AG09319 (cell line): ENCODE measurements around the gene ATXN7.
A peak's percentile ranks its signal among the peaks of the same experiment; 100 is the strongest.

Source experiments
- DNase-seq: peaks from one replicate; pipeline ENCODE4 v3.0.0-alpha.2; 2010; ENCODE audit warnings: low read depth; ENCODE audit errors: extremely low read depth
- CTCF ChIP-seq: IDR thresholded peaks from 2 replicates; pipeline ENCODE4 v1.5.1; 2011; ENCODE audit warnings: low read depth, mild to moderate bottlenecking, inconsistent platforms, low read length, moderate library complexity

ATXN7 gene

GRCh38 chr3:63936925-63937324 lies 73.3 kb downstream of the ATXN7 start:
- no peak for TF ChIP-seq CTCF
- no peak for DNase-seq

DNA sequence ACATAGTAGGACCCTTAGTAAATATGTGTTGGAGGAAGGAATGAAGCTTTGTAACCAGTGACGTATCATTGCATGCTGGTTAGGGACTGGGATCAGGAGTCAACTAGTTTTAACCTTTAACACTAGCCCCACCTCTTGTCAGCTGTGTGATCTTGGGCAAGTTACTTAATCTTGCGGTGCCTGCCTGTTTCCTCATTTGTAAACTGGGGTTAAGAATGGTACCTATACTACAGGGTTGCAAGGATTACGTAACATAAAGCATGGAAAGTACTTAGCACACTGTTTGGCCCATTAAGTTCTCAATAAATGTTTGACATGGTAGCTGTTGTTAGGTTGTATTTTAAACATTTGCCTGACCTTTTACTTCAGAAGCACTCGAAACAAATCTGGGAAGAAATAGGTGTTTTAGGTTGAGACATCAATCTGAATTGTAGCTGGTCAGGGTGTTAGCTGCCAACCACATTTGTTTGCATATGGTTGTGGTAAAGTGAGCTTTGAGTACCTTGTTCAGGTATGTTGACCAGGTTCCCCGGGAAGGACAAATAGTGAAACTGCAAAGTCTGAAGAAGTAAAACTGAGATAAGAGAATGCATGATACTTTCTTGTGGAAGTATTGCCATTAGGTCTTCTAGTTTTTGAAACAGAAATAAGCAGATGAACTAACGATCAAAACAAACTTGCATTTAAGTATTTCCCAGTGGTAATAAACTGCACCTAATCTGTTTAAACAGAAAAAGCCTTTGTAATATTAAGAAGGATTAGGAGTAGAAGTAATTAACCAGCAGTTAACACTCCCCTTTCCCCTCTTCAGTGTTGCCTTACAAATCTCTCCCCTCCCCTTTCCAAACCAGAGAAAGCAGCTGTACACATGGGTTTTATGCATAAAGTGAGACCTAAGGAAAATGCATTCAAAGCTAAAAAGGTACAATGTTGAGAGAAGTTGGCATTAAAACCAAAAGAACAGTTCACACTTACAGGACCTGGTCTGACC lies 74.3 kb downstream of the ATXN7 start:
- no peak for DNase-seq
- no peak for TF ChIP-seq CTCF

- DNase-seq: peak; percentile 28
- TF ChIP-seq CTCF: no peak
These were observed 76.7 kb downstream of the ATXN7 start for GRCh38 chr3:63940389-63940757.

GRCh38 chr3:63942528-63942927 lies 78.9 kb downstream of the ATXN7 start:
- DNase-seq: no peak
- TF ChIP-seq CTCF: no peak

GRCh38 chr3:63943678-63944077 lies 80.0 kb downstream of the ATXN7 start:
- no peak for DNase-seq
- no peak for TF ChIP-seq CTCF

DNA sequence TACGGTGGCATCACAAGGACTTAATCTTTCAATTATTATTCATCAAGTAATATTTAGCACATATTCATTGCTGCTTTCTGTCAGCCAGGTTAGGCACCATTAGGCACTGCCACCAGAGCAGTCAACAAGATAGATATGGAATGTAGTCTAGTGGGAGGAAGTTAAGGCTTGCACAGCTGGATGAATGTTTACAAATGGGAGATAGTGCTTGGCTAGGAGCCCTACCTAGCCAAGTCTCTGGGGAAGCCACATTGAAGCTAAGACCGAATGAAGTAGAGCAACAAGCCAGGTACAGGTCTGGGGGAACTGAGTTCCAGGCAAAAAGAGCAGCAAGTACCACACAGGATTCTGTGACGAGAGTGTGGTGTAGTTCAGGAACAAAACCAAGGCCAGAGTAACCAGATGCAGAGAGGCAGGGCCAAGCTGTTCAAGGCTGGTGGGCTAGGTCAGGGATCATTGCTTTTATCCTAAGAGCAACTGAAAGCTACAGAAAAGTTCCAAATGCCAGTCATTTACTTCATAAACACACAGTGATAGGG lies 82.0 kb downstream of the ATXN7 start:
- no peak for DNase-seq
- no peak for TF ChIP-seq CTCF

- DNase-seq: no peak
- no peak for TF ChIP-seq CTCF
These were observed 83.1 kb downstream of the ATXN7 start for GRCh38 chr3:63946753-63947152.
